Neural progenitor cell (in vitro differentiated cells): ENCODE results near the gene LARGE1. TPM values are rescaled to one million over a fixed set of nuclear protein-coding genes. Genes with fewer than 3 reads are reported as not detected.
A peak's percentile ranks its signal among the peaks of the same experiment; 100 is the strongest.
"Not testable (repeated sequence)": the region's sequence is repeated elsewhere in the genome, so short reads cannot be mapped to it uniquely, and the experiment has no call there.

Experiments
- DNase-seq: peaks from one replicate; pipeline ENCODE4 v3.0.0-alpha.2; 2016; ENCODE audit warnings: low spot score
- H2AFZ ChIP-seq: fragments of 200-600 bp; sonication (generic); replicated peaks from 2 replicates; pipeline ENCODE4 v1.6.1; 2016; ENCODE audit warnings: antibody characterized with exemption
- H3F3A ChIP-seq: fragments of 200-600 bp; sonication (generic); 2 replicates; pipeline ENCODE4 v1.6.1; 2016; ENCODE audit warnings: antibody characterized with exemption, low read depth
- H3K27ac ChIP-seq: fragments of 200-600 bp; sonication (generic); 2 replicates; pipeline ENCODE4 v1.5.1; 2016; ENCODE audit warnings: mild to moderate bottlenecking
- H3K27me3 ChIP-seq: fragments of 200-600 bp; sonication (generic); 2 replicates; pipeline ENCODE4 v1.6.1; 2016; ENCODE audit warnings: mild to moderate bottlenecking, moderate library complexity
- H3K36me3 ChIP-seq: fragments of 200-600 bp; sonication (generic); 2 replicates; pipeline ENCODE4 v1.5.1; 2016
- H3K4me1 ChIP-seq: fragments of 200-600 bp; sonication (generic); 2 replicates; pipeline ENCODE4 v1.6.1; 2016; ENCODE audit warnings: mixed run types
- H3K4me2 ChIP-seq: fragments of 200-600 bp; sonication (generic); 2 replicates; pipeline ENCODE4 v1.6.1; 2016
- H3K4me3 ChIP-seq: fragments of 200-600 bp; sonication (generic); 2 replicates; pipeline ENCODE4 v1.5.1; 2016
- H3K79me2 ChIP-seq: fragments of 200-600 bp; sonication (generic); 2 replicates; pipeline ENCODE4 v1.6.1; 2016; ENCODE audit warnings: low read depth
- H3K9ac ChIP-seq: fragments of 200-600 bp; sonication (generic); 2 replicates; pipeline ENCODE4 v1.6.1; 2016
- H3K9me3 ChIP-seq: fragments of 200-600 bp; sonication (generic); 2 replicates; pipeline ENCODE4 v1.5.1; 2016; ENCODE audit warnings: low read depth
- H4K20me1 ChIP-seq: fragments of 200-600 bp; sonication (generic); 2 replicates; pipeline ENCODE4 v1.6.1; 2016; ENCODE audit warnings: low read depth
- H3K27ac Mint-ChIP-seq: 3 replicates; pipeline ENCODE4 v1.8.0; 2021; ENCODE audit warnings: mixed read lengths
- H3K27me3 Mint-ChIP-seq: 2 replicates; pipeline ENCODE4 v1.8.0; 2022; ENCODE audit warnings: low read depth, mild to moderate bottlenecking, inconsistent platforms, moderate library complexity, mixed read lengths; ENCODE audit not compliant: insufficient read depth
- H3K36me3 Mint-ChIP-seq: 3 replicates; pipeline ENCODE4 v1.8.0; 2021; ENCODE audit warnings: mixed read lengths
- H3K4me1 Mint-ChIP-seq: 3 replicates; pipeline ENCODE4 v1.8.0; 2021; ENCODE audit warnings: mixed read lengths
- H3K4me3 Mint-ChIP-seq: 3 replicates; pipeline ENCODE4 v1.8.0; 2021; ENCODE audit warnings: mild to moderate bottlenecking, moderate library complexity, mixed read lengths
- H3K9me3 Mint-ChIP-seq: 3 replicates; pipeline ENCODE4 v1.8.0; 2020; ENCODE audit warnings: mixed read lengths
- CTCF ChIP-seq: fragments of 200-600 bp; sonication (generic); IDR thresholded peaks from 2 replicates; pipeline ENCODE4 v1.5.1; 2017; ENCODE audit warnings: antibody characterized with exemption, mild to moderate bottlenecking
- EZH2 ChIP-seq: fragments of 200-600 bp; sonication (generic); IDR thresholded peaks from 2 replicates; pipeline ENCODE4 v1.6.1; 2017; ENCODE audit warnings: antibody characterized with exemption, mild to moderate bottlenecking, moderate library complexity
- EZH2phosphoT487 ChIP-seq: fragments of 200-600 bp; sonication (generic); IDR thresholded peaks from 2 replicates; pipeline ENCODE4 v1.6.1; 2017; ENCODE audit warnings: antibody characterized with exemption
- total RNA-seq: library from RNA; depleted of rRNA; stranded (reverse); fragments of >200 nt; gene quantifications from 2 replicates; pipeline ENCODE4 v1.2.3, GENCODE V29; 2015; ENCODE audit warnings: low replicate concordance

LARGE1 gene
- total RNA-seq, 1 donor from 2014 or later = 24.9 TPM

DNA sequence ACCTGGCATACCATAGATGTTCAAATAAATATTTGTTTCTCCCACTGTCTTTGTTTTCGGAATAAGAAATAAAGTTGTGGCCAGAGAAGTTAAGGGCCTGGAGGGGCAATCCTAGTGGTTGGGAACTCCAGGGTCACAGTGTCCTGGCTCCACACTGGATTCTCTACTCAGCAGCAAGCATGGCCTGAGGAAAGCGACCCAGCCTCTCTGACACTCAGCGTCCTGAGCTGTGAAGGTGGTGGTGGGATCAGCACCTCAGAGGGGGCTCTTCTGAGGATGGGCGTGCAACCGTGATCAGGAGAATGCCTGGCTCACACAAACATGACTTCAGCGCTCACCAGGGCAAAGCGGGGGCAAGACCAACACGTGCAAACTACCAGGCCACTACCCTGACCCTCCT is 59.9 kb downstream of the LARGE1 start:
- Histone ChIP-seq H2AFZ (no peak overlapping the region), H3K27me3 (no peaks in the 10 kb centered on the region)

DNA sequence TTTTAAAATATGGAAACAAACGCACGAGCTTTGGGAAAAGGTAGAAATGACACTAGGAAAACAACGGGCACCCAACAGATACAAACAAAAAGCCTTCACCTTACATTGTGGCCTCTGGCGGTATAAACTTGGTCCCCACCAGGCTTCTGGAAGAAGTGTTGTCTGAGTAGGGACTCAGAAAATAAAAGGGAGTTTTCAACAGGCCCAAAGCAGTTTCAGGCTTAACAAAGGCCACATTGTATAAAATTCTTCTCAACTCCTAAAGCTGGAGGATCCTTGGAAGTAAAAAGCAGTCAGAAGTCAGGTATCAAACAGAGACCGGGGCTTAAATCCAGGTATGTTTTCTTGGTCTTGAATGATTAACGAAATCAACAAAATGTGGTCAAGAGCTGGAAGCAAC is 61.0 kb downstream of the LARGE1 start:
- Histone ChIP-seq H3K9me3 (no peaks in the 10 kb centered on the region), H4K20me1 (peaks cover 19% of the 10 kb centered on the region), H2AFZ (no peak overlapping the region), H3K4me1 (peaks cover 15% of the 10 kb centered on the region), H3F3A (peaks cover 13% of the 10 kb centered on the region), H3K4me2 (peak overlapping the region; percentile 13), H3K4me3 (no peak overlapping the region), H3K27me3 (no peaks in the 10 kb centered on the region), H3K36me3 (no peaks in the 10 kb centered on the region), H3K27ac (peak overlapping the region; percentile 63), H3K9ac (no peak overlapping the region), H3K79me2 (peaks cover 88% of the 10 kb centered on the region)
- peaks cover 9% of the 10 kb centered on the region for H3K36me3 Mint-ChIP-seq
- peaks cover 3% of the 10 kb centered on the region for H3K9me3 Mint-ChIP-seq
- TF ChIP-seq CTCF (no peak), EZH2 (no peak), EZH2phosphoT487 (no peak)
- no peak for DNase-seq
- H3K4me3 Mint-ChIP-seq = no peak overlapping the region
- H3K27ac Mint-ChIP-seq = no peak overlapping the region
- peaks cover 11% of the 10 kb centered on the region for H3K4me1 Mint-ChIP-seq
- H3K27me3 Mint-ChIP-seq = no peaks in the 10 kb centered on the region

More for the DNA sequence above, 59.9 kb downstream of the LARGE1 start:
- H3K36me3 ChIP-seq = no peaks in the 10 kb centered on the region
- peaks cover 13% of the 10 kb centered on the region for H3F3A ChIP-seq
- H3K9me3 ChIP-seq = no peaks in the 10 kb centered on the region
- peaks cover 10% of the 10 kb centered on the region for H3K36me3 Mint-ChIP-seq
- no peak overlapping the region for H3K9ac ChIP-seq
- H3K9me3 Mint-ChIP-seq = peaks cover 3% of the 10 kb centered on the region
- no peak overlapping the region for H3K4me3 ChIP-seq
- H3K27ac ChIP-seq = no peak overlapping the region
- H3K4me2 ChIP-seq = no peak overlapping the region
- H3K79me2 ChIP-seq = peaks cover 96% of the 10 kb centered on the region
- peaks cover 13% of the 10 kb centered on the region for H3K4me1 ChIP-seq
- H3K4me3 Mint-ChIP-seq = no peak overlapping the region
- peaks cover 11% of the 10 kb centered on the region for H3K4me1 Mint-ChIP-seq
- H3K27me3 Mint-ChIP-seq = no peaks in the 10 kb centered on the region
- no peak for DNase-seq
- no peak overlapping the region for H3K27ac Mint-ChIP-seq
- TF ChIP-seq EZH2 = no peak
- no peak for TF ChIP-seq CTCF
- no peak for TF ChIP-seq EZH2phosphoT487
- H4K20me1 ChIP-seq = peaks cover 19% of the 10 kb centered on the region

GRCh38 chr22:33858653-33859052 is 61.6 kb downstream of the LARGE1 start:
- H3F3A ChIP-seq = peaks cover 13% of the 10 kb centered on the region
- H3K9ac ChIP-seq, H3K27me3 Mint-ChIP-seq, H3K9me3 Mint-ChIP-seq, H3K27me3 ChIP-seq, H3K4me3 Mint-ChIP-seq, H3K4me3 ChIP-seq, H3K36me3 ChIP-seq, H3K9me3 ChIP-seq, H3K4me2 ChIP-seq, H3K36me3 Mint-ChIP-seq, H3K27ac Mint-ChIP-seq, H2AFZ ChIP-seq, H3K27ac ChIP-seq, DNase-seq: not testable (repeated sequence)
- peaks cover 21% of the 10 kb centered on the region for H3K4me1 ChIP-seq
- peaks cover 21% of the 10 kb centered on the region for H4K20me1 ChIP-seq
- H3K4me1 Mint-ChIP-seq = peaks cover 18% of the 10 kb centered on the region
- H3K79me2 ChIP-seq = peaks cover 85% of the 10 kb centered on the region

GRCh38 chr22:33857767-33858166 is 62.5 kb downstream of the LARGE1 start:
- H2AFZ ChIP-seq, H3K27me3 ChIP-seq, H3K36me3 ChIP-seq, DNase-seq, H3K9me3 Mint-ChIP-seq, H3K4me2 ChIP-seq, H3K4me3 Mint-ChIP-seq, H3K27ac ChIP-seq, H3K27ac Mint-ChIP-seq, H3K4me3 ChIP-seq, H3K9me3 ChIP-seq, H3K27me3 Mint-ChIP-seq, H3K9ac ChIP-seq, H3K36me3 Mint-ChIP-seq: not testable (repeated sequence)
- Histone ChIP-seq H4K20me1 (peaks cover 26% of the 10 kb centered on the region), H3K79me2 (peaks cover 85% of the 10 kb centered on the region), H3K4me1 (peaks cover 25% of the 10 kb centered on the region), H3F3A (peaks cover 13% of the 10 kb centered on the region)
- peaks cover 24% of the 10 kb centered on the region for H3K4me1 Mint-ChIP-seq
